ENCODE measurements around the gene TMEM151B. TPM values are rescaled to one million over a fixed set of nuclear protein-coding genes. Genes with fewer than 3 reads are reported as not detected.

The TMEM151B gene
- total and polyA plus RNA-seq, 2 donors (not counting 1 experiment from before 2014, with no cell fraction given): 0.01 to 0.10 TPM

DNA sequence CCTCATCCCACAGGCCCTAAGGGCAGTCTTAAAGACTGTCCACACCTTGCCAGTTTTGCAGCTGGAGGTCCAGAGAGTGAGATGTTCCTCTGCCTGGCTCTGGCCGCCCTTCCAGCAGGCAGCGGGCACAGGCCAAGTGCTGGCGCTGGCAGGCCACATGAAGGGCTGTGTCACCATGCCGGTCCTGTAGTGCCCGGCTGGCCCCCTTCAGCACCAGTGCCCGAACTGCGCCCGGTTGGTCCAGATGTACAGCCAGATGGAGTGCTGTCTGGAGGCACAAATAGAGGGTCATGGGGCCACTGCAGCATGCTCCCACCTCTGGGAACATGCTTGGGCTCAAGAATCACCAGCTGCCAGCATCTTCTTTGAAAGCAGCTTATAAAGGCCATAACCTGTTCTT lies 8.7 kb upstream of the TMEM151B start:
- Histone ChIP-seq H3K36me3 (replicated peaks in 1 of 2; ENCODE audit: control extremely low read depth in 1 of 2, control insufficient read depth in 1 of 2, extremely low read depth in 1 of 2, insufficient read depth in 2 of 2, low read length in 1 of 2) (peaks cover 4 to 49% of the 10 kb centered on the region in 2 experiments), H2AFZ (ENCODE audit: insufficient read depth, low read depth, low read length, poor library complexity, severe bottlenecking) (no peak overlapping the region), H3K27me3 (replicated peaks in 1 of 4; ENCODE audit: control extremely low read depth in 1 of 4, control insufficient read depth in 3 of 4, insufficient read depth in 4 of 4, low read length in 3 of 4) (no peaks in the 10 kb centered on the region), H3K9ac (ENCODE audit: low read length) (no peak overlapping the region), H4K20me1 (ENCODE audit: control insufficient read depth, insufficient read depth, low read length, poor library complexity, severe bottlenecking) (peaks cover 27% of the 10 kb centered on the region), H3K4me1 (ENCODE audit: control insufficient read depth in 2 of 2, insufficient read depth in 2 of 2, low read length in 2 of 2) (peaks cover 64 to 82% of the 10 kb centered on the region in 2 donors), H3K9me3 (ENCODE audit: control extremely low read depth in 1 of 3, control insufficient read depth in 2 of 3, insufficient read depth in 1 of 3, low read length in 2 of 3) (no peaks in the 10 kb centered on the region), H3K27ac (ENCODE audit: low read length in 2 of 2) (peak overlapping the region; percentile 96 to 98), H3K4me2 (replicated peaks; ENCODE audit: low read depth, low read length, poor library complexity, severe bottlenecking) (peak overlapping the region; percentile 95), H3K79me2 (ENCODE audit: control insufficient read depth, insufficient read depth, low read length) (peaks cover 53% of the 10 kb centered on the region), H3K4me3 (ENCODE audit: control extremely low read depth in 1 of 5, extremely low read depth in 1 of 5, insufficient read depth in 1 of 5, low read depth in 2 of 5, low read length in 4 of 5) (no peak overlapping the region)
- intact Hi-C loops (cut with micrococcal nuclease): loop anchor here (5.0 kb wide), 2 partner anchors 134 to 1089 kb away; partner anchors contain the start of genes MRPL14, SRF and TMEM63B
- TF ChIP-seq, protein P1, sequence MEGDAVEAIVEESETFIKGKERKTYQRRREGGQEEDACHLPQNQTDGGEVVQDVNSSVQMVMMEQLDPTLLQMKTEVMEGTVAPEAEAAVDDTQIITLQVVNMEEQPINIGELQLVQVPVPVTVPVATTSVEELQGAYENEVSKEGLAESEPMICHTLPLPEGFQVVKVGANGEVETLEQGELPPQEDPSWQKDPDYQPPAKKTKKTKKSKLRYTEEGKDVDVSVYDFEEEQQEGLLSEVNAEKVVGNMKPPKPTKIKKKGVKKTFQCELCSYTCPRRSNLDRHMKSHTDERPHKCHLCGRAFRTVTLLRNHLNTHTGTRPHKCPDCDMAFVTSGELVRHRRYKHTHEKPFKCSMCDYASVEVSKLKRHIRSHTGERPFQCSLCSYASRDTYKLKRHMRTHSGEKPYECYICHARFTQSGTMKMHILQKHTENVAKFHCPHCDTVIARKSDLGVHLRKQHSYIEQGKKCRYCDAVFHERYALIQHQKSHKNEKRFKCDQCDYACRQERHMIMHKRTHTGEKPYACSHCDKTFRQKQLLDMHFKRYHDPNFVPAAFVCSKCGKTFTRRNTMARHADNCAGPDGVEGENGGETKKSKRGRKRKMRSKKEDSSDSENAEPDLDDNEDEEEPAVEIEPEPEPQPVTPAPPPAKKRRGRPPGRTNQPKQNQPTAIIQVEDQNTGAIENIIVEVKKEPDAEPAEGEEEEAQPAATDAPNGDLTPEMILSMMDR (IDR thresholded peaks at IDR 0.05): no peak
- TF ChIP-seq EZH2 (IDR thresholded peaks at IDR 0.05; ENCODE audit: borderline replicate concordance, insufficient read depth, low read depth, low read length, poor library complexity, severe bottlenecking): no peak
- ChIA-PET CTCF (interaction anchor here (1.1 to 2.0 kb wide), 3 partner anchors 8 to 43 kb away, joined by 4 to 11 read pairs (median 4); partner anchors contain the start of gene HSP90AB1), POLR2A (interaction anchor here (1.9 to 7.9 kb wide), 2 partner anchors 10 to 14 kb away, joined by 10 to 105 read pairs; partner anchors contain the start of gene HSP90AB1)
- peaks cover 77% of the 10 kb centered on the region for H3K4me1 Mint-ChIP-seq
- no peaks in the 10 kb centered on the region for H3K27me3 Mint-ChIP-seq
- H3K27ac Mint-ChIP-seq: peak overlapping the region; percentile 100
- H3K4me3 Mint-ChIP-seq: peak overlapping the region; percentile 100
- H3K9me3 Mint-ChIP-seq (ENCODE audit: insufficient read depth): no peaks in the 10 kb centered on the region
- WGBS (ENCODE audit: insufficient coverage): 79% methylated on average over 8 of the region's 8 CpGs
- peak; percentile 20 for DNase-seq
- no peak for ATAC-seq (ENCODE audit: low read depth)
